HCT116 (cell line): Measurements from ENCODE around the gene EMP2. TPM values are rescaled to one million over a fixed set of nuclear protein-coding genes. Genes with fewer than 3 reads are reported as not detected.

ENCODE experiments used
- ATAC-seq: fragments of 200-7000 bp; cut with Tn5 transposase; 2 replicates; pipeline ENCODE4 v1.9.1; 2020; ENCODE audit warnings: mild to moderate bottlenecking, moderate library complexity
- BruUV-seq: library from RNA; stranded (reverse); fragments of 400-500 nt; replicated peaks from 2 replicates; lab custom pipeline; 2021; lab: Mats Ljungman, UMichigan
- CTCF ChIA-PET: fragments of 300-600 bp; sonication (Branson Sonifier 250); formaldehyde crosslinking; loops from one replicate; lab custom pipeline; 2021; ENCODE audit warnings: antibody characterized with exemption; lab: Charles Lee
- POLR2A ChIA-PET: fragments of 300-600, 350-600 bp; sonication (Branson Sonifier 250); formaldehyde crosslinking; loops from one replicate; lab custom pipeline; 2021; ENCODE audit warnings: antibody characterized with exemption; lab: Charles Lee
- RAD21 ChIA-PET, 2 experiments: fragments of 300-600 bp; sonication (Branson Sonifier 250); formaldehyde crosslinking; loops; one replicate each; lab custom pipeline; 2023; ENCODE audit warnings: low total read pairs in 2 of 2; ENCODE audit not compliant: uncharacterized antibody in 2 of 2, unreplicated experiment in 2 of 2, low non-redundant PET in 1 of 2; lab: Charles Lee
- DNase-seq: peaks from one replicate; pipeline ENCODE4 v3.0.0-alpha.2; 2010; ENCODE audit warnings: low read depth, low spot score
- H2AFZ ChIP-seq: fragments of 200-600 bp; shearing (Covaris generic), sonication (generic); 2 replicates; pipeline ENCODE4 v1.6.1; 2017; ENCODE audit warnings: low read depth, mixed run types, mixed read lengths, antibody characterized with exemption, low read length; ENCODE audit not compliant: poor library complexity, severe bottlenecking
- H3K27ac ChIP-seq: 2 replicates; pipeline ENCODE4 v1.5.1; 2012; ENCODE audit warnings: low read depth, low read length
- H3K27me3 ChIP-seq: fragments of 200-600 bp; sonication (generic); 2 replicates; pipeline ENCODE4 v1.6.1; 2016; ENCODE audit warnings: mixed run types, low read length, mixed read lengths; ENCODE audit not compliant: insufficient read depth
- H3K36me3 ChIP-seq, 2 experiments: fragments of 200-500 bp in 1 of 2; fragments of 200-600 bp in 1 of 2; sonication (Bioruptor generic) in 1 of 2; sonication (generic) in 1 of 2; 2 replicates each; pipeline versions ENCODE4 v1.5.1 to v1.6.1; 2014 to 2016; ENCODE audit warnings: low read length in 2 of 2, inconsistent platforms in 1 of 2, mixed read lengths in 1 of 2, mixed run types in 1 of 2; ENCODE audit not compliant: insufficient read depth in 2 of 2, control insufficient read depth in 1 of 2
- H3K4me1 ChIP-seq, 2 experiments: fragments of 200-600 bp in 1 of 2; sonication (generic) in 1 of 2; 2 replicates each; pipeline versions ENCODE4 v1.5.1 to v1.6.1; 2012 to 2017; ENCODE audit warnings: low read length in 2 of 2, inconsistent platforms in 1 of 2, mild to moderate bottlenecking in 1 of 2, mixed read lengths in 1 of 2, mixed run types in 1 of 2, moderate library complexity in 1 of 2; ENCODE audit not compliant: insufficient read depth in 2 of 2, control insufficient read depth in 1 of 2
- H3K4me2 ChIP-seq: fragments of 200-600 bp; sonication (generic); 2 replicates; pipeline ENCODE4 v1.6.1; 2017; ENCODE audit warnings: mixed run types, low read length, mixed read lengths
- H3K4me3 ChIP-seq, 2 experiments: fragments of 200-600 bp in 1 of 2; sonication (generic) in 1 of 2; replicated peaks in 1 of 2; 2 replicates each; pipeline ENCODE4 v1.5.1; 2011 to 2016; ENCODE audit warnings: low read length in 2 of 2, control low read depth in 1 of 2, low read depth in 1 of 2, mild to moderate bottlenecking in 1 of 2, mixed read lengths in 1 of 2, mixed run types in 1 of 2
- H3K79me2 ChIP-seq: fragments of 200-600 bp; sonication (generic); 2 replicates; pipeline ENCODE4 v1.6.1; 2017; ENCODE audit warnings: mild to moderate bottlenecking, mixed run types, low read length, moderate library complexity, mixed read lengths; ENCODE audit not compliant: insufficient read depth
- H3K9ac ChIP-seq: fragments of 200-600 bp; sonication (generic); 2 replicates; pipeline ENCODE4 v1.6.1; 2016; ENCODE audit warnings: low read length, mixed read lengths
- H3K9me2 ChIP-seq: fragments of 200-600 bp; sonication (generic), shearing (Covaris generic); 2 replicates; pipeline ENCODE4 v1.6.1; 2017; ENCODE audit warnings: mixed run types, mild to moderate bottlenecking, moderate library complexity; ENCODE audit not compliant: insufficient read depth
- H3K9me3 ChIP-seq, 2 experiments: fragments of 200-500 bp in 1 of 2; fragments of 200-600 bp in 1 of 2; sonication (Bioruptor generic) in 1 of 2; sonication (generic) in 1 of 2; 2 replicates each; pipeline ENCODE4 v1.6.1; 2014 to 2017; ENCODE audit warnings: low read length in 2 of 2, mixed read lengths in 2 of 2, inconsistent platforms in 1 of 2, low read depth in 1 of 2, mild to moderate bottlenecking in 1 of 2, mixed run types in 1 of 2, moderate library complexity in 1 of 2; ENCODE audit not compliant: control insufficient read depth in 1 of 2, insufficient read depth in 1 of 2
- H4K20me1 ChIP-seq: fragments of 200-600 bp; sonication (generic), shearing (Covaris generic); 2 replicates; pipeline ENCODE4 v1.6.1; 2017; ENCODE audit warnings: mixed run types, mild to moderate bottlenecking, moderate library complexity; ENCODE audit not compliant: insufficient read depth
- ATF3 ChIP-seq: IDR thresholded peaks from 2 replicates; pipeline ENCODE4 v1.6.1; 2012
- CBX3 ChIP-seq: IDR thresholded peaks from 2 replicates; pipeline ENCODE4 v1.6.1; 2012; ENCODE audit warnings: low read depth
- EZH2 ChIP-seq: fragments of 200-600 bp; sonication (generic); IDR thresholded peaks from 2 replicates; pipeline ENCODE4 v1.6.1; 2017; ENCODE audit warnings: antibody characterized with exemption, mixed run types
- EZH2phosphoT487 ChIP-seq: fragments of 200-600 bp; IDR thresholded peaks from 2 replicates; pipeline ENCODE4 v1.6.1; 2018; ENCODE audit warnings: antibody characterized with exemption, borderline replicate concordance
- FOSL1 ChIP-seq: IDR thresholded peaks from 2 replicates; pipeline ENCODE4 v1.6.1; 2012; ENCODE audit warnings: low read depth
- JUND ChIP-seq: IDR thresholded peaks from 2 replicates; pipeline ENCODE4 v1.6.1; 2012
- MAX ChIP-seq: IDR thresholded peaks from 2 replicates; pipeline ENCODE4 v1.6.1; 2012
- POLR2AphosphoS5 ChIP-seq: IDR thresholded peaks from 2 replicates; pipeline ENCODE4 v1.6.1; 2011; ENCODE audit warnings: mild to moderate bottlenecking, low read depth, low read length, moderate library complexity
- TCF7L2 ChIP-seq: IDR thresholded peaks from 2 replicates; pipeline ENCODE4 v1.7.0; 2011; ENCODE audit warnings: borderline replicate concordance, inconsistent platforms; ENCODE audit not compliant: insufficient read depth, insufficient read length; ENCODE audit errors: extremely low read depth
- ZNF274 ChIP-seq: fragments of 200-500 bp; sonication (Bioruptor generic); IDR thresholded peaks from 2 replicates; pipeline ENCODE4 v1.6.1; 2014; ENCODE audit warnings: mild to moderate bottlenecking, low read depth, low read length, inconsistent platforms
- intact Hi-C: fragments of 100-400 bp; cut with micrococcal nuclease; formaldehyde crosslinking; loops from 2 replicates; pipeline ENCODE4 v1.10.0; 2022
- total RNA-seq: library from RNA; stranded (reverse); gene quantifications from one replicate; pipeline ENCODE4 v1.2.1, GENCODE V29; 2021; ENCODE audit not compliant: unreplicated experiment
- TF ChIP-seq, protein P1 (sequence below): IDR thresholded peaks from 2 replicates; pipeline ENCODE4 v1.6.1; 2012; ENCODE audit warnings: low read depth
- TF ChIP-seq, protein P2 (sequence below): IDR thresholded peaks from 2 replicates; pipeline ENCODE4 v1.6.1; 2011; ENCODE audit warnings: mild to moderate bottlenecking, low read length, moderate library complexity; ENCODE audit not compliant: insufficient replicate concordance; ENCODE audit errors: extremely low read depth

Gene EMP2
- total RNA-seq, 1 experiment from 2014 or later, result 32.6 TPM

- TF ChIP-seq TCF7L2 (no peak), FOSL1 (no peak), CBX3 (no peak), ZNF274 (no peak), POLR2AphosphoS5 (no peak), JUND (no peak), ATF3 (no peak), EZH2phosphoT487 (no peak), MAX (no peak), EZH2 (no peak)
- TF ChIP-seq, protein P1, sequence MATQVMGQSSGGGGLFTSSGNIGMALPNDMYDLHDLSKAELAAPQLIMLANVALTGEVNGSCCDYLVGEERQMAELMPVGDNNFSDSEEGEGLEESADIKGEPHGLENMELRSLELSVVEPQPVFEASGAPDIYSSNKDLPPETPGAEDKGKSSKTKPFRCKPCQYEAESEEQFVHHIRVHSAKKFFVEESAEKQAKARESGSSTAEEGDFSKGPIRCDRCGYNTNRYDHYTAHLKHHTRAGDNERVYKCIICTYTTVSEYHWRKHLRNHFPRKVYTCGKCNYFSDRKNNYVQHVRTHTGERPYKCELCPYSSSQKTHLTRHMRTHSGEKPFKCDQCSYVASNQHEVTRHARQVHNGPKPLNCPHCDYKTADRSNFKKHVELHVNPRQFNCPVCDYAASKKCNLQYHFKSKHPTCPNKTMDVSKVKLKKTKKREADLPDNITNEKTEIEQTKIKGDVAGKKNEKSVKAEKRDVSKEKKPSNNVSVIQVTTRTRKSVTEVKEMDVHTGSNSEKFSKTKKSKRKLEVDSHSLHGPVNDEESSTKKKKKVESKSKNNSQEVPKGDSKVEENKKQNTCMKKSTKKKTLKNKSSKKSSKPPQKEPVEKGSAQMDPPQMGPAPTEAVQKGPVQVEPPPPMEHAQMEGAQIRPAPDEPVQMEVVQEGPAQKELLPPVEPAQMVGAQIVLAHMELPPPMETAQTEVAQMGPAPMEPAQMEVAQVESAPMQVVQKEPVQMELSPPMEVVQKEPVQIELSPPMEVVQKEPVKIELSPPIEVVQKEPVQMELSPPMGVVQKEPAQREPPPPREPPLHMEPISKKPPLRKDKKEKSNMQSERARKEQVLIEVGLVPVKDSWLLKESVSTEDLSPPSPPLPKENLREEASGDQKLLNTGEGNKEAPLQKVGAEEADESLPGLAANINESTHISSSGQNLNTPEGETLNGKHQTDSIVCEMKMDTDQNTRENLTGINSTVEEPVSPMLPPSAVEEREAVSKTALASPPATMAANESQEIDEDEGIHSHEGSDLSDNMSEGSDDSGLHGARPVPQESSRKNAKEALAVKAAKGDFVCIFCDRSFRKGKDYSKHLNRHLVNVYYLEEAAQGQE, result no peak
- TF ChIP-seq, protein P2, sequence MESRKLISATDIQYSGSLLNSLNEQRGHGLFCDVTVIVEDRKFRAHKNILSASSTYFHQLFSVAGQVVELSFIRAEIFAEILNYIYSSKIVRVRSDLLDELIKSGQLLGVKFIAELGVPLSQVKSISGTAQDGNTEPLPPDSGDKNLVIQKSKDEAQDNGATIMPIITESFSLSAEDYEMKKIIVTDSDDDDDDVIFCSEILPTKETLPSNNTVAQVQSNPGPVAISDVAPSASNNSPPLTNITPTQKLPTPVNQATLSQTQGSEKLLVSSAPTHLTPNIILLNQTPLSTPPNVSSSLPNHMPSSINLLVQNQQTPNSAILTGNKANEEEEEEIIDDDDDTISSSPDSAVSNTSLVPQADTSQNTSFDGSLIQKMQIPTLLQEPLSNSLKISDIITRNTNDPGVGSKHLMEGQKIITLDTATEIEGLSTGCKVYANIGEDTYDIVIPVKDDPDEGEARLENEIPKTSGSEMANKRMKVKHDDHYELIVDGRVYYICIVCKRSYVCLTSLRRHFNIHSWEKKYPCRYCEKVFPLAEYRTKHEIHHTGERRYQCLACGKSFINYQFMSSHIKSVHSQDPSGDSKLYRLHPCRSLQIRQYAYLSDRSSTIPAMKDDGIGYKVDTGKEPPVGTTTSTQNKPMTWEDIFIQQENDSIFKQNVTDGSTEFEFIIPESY, result no peak
- BruUV-seq, result no TSS peak
- H3K27ac ChIP-seq, result no peak overlapping the region
- H3K27me3 ChIP-seq, result no peaks in the 10 kb centered on the region
- no peaks in the 10 kb centered on the region for H3K36me3 ChIP-seq
- no peak for DNase-seq
- no peak for ATAC-seq
- no peaks in the 10 kb centered on the region for H3K4me1 ChIP-seq
- H4K20me1 ChIP-seq, result no peaks in the 10 kb centered on the region
- intact Hi-C loops, result no loop called here
- no peaks in the 10 kb centered on the region for H3K9me2 ChIP-seq
- H3K79me2 ChIP-seq, result no peaks in the 10 kb centered on the region
- H2AFZ ChIP-seq, result no peak overlapping the region
- CTCF ChIA-PET, result no interaction called here
- H3K4me2 ChIP-seq, result no peak overlapping the region
- RAD21 ChIA-PET, result no interaction called here
- H3K4me3 ChIP-seq, result no peak overlapping the region
- no peaks in the 10 kb centered on the region for H3K9me3 ChIP-seq
- no peak overlapping the region for H3K9ac ChIP-seq
- POLR2A ChIA-PET, result no interaction called here
Measured at GRCh38 chr16:10605636-10606035, 25.2 kb upstream of the EMP2 start.
